GM19372 (cell line): ENCODE data around the gene GRK4.

Experiments
- ATAC-seq: cut with Tn5 transposase; IDR thresholded peaks from one replicate; pipeline ENCODE4 v1.9.1; 2021; ENCODE audit warnings: mild to moderate bottlenecking, low read depth, moderate library complexity; ENCODE audit not compliant: unreplicated experiment

Gene GRK4

GRCh38 chr4:3085948-3086670 is 122.7 kb downstream of the GRK4 start:
- no peak for ATAC-seq

GRCh38 chr4:3087115-3087797 is 123.9 kb downstream of the GRK4 start:
- ATAC-seq, result no peak
